HepG2 (cell line): Measurements from ENCODE around the gene P4HA3. TPM values are rescaled to one million over a fixed set of nuclear protein-coding genes. Genes with fewer than 3 reads are reported as not detected.

Source experiments
- ATAC-seq: fragments of 200-7000 bp; cut with Tn5 transposase; 3 replicates; pipeline ENCODE4 v1.9.1; 2020; ENCODE audit warnings: mild to moderate bottlenecking, moderate library complexity
- BruUV-seq: library from RNA; stranded (reverse); fragments of 400-500 nt; replicated peaks from 2 replicates; lab custom pipeline; 2021; lab: Mats Ljungman, UMichigan
- CTCF ChIA-PET: fragments of 300-600 bp; formaldehyde crosslinking; extraction: SDS; loops from one replicate; lab custom pipeline; 2021; ENCODE audit warnings: low total read pairs, inconsistent platforms, low intra/inter-chr PET ratio; lab: Yijun Ruan, JAX
- POLR2A ChIA-PET: fragments of 350-600 bp; sonication (Branson Sonifier 250); formaldehyde crosslinking; loops from one replicate; lab custom pipeline; 2020; ENCODE audit warnings: antibody characterized with exemption, inconsistent platforms; lab: Yijun Ruan, JAX
- DNase-seq: peaks from one replicate; pipeline ENCODE4 v3.0.0-alpha.2; 2015; ENCODE audit warnings: low spot score
- FAIRE-seq: peaks from 3 replicates; lab custom pipeline; 2011; peaks lifted over from hg19 to GRCh38; lab: Jason Lieb, UNC
- H2AFZ ChIP-seq: one replicate; pipeline ENCODE4 v1.6.1; 2011; ENCODE audit warnings: low read length, inconsistent platforms
- H3K27ac ChIP-seq: fragments of 300-600 bp; 3 replicates; pipeline ENCODE4 v1.8.0; 2011; ENCODE audit warnings: mixed run types, mild to moderate bottlenecking, mixed read lengths, low read length, inconsistent platforms; ENCODE audit not compliant: insufficient read depth; ENCODE audit errors: extremely low read length
- H3K27me3 ChIP-seq, 2 experiments: fragments of 200-600 bp in 1 of 2; 2 replicates in 1 of 2; 3 replicates in 1 of 2; pipeline versions ENCODE4 v1.6.0 to v1.8.0; 2011; ENCODE audit warnings: low read length in 2 of 2, mild to moderate bottlenecking in 2 of 2, moderate library complexity in 2 of 2, inconsistent platforms in 1 of 2; ENCODE audit not compliant: insufficient read depth in 2 of 2, control insufficient read depth in 1 of 2
- H3K36me3 ChIP-seq, 2 experiments: fragments of 200-600 bp in 1 of 2; replicated peaks in 1 of 2; 2 replicates in 1 of 2; 3 replicates in 1 of 2; pipeline versions ENCODE4 v1.5.1 to v1.8.0; 2011; ENCODE audit warnings: low read length in 2 of 2, inconsistent platforms in 1 of 2; ENCODE audit not compliant: insufficient read depth in 2 of 2, control insufficient read depth in 1 of 2
- H3K4me1 ChIP-seq: 2 replicates; pipeline ENCODE4 v1.5.1; 2012; ENCODE audit warnings: low read length, inconsistent platforms; ENCODE audit not compliant: insufficient read depth
- H3K4me2 ChIP-seq: 2 replicates; pipeline ENCODE4 v1.6.0; 2011; ENCODE audit warnings: low read depth, low read length, inconsistent platforms
- H3K4me3 ChIP-seq, 3 experiments: fragments of 200-600 bp in 1 of 3; sonication (generic), shearing (Covaris generic) in 1 of 3; replicated peaks in 1 of 3; 2 replicates each; pipeline ENCODE4 v1.5.1; 2011 to 2016; ENCODE audit warnings: low read length in 3 of 3, inconsistent platforms in 2 of 3, low read depth in 2 of 3, mild to moderate bottlenecking in 2 of 3, control low read depth in 1 of 3, mixed read lengths in 1 of 3; ENCODE audit not compliant: insufficient read depth in 1 of 3
- H3K79me2 ChIP-seq: one replicate; pipeline ENCODE4 v1.6.1; 2011; ENCODE audit warnings: low read length, inconsistent platforms; ENCODE audit not compliant: insufficient read depth
- H3K9ac ChIP-seq: 2 replicates; pipeline ENCODE4 v1.6.0; 2011; ENCODE audit warnings: mild to moderate bottlenecking, low read depth, low read length, inconsistent platforms; ENCODE audit not compliant: insufficient read depth
- H3K9me3 ChIP-seq: 2 replicates; pipeline ENCODE4 v1.5.1; 2012; ENCODE audit warnings: mild to moderate bottlenecking, low read length
- H4K20me1 ChIP-seq: 2 replicates; pipeline ENCODE4 v1.6.0; 2011; ENCODE audit warnings: inconsistent platforms, mild to moderate bottlenecking, low read length, moderate library complexity; ENCODE audit not compliant: insufficient read depth
- AGO2 ChIP-seq: fragments of 200-400 bp; formaldehyde crosslinking; optimal IDR thresholded peaks from 2 replicates; pipeline ENCODE3; 2017; ENCODE audit warnings: mild to moderate bottlenecking, low read depth, low read length, moderate library complexity
- MIXL1 ChIP-seq: IDR thresholded peaks from 2 replicates; pipeline ENCODE4 v1.6.1; 2016
- PRMT3 ChIP-seq: sonication (generic); formaldehyde crosslinking; IDR thresholded peaks from 2 replicates; pipeline ENCODE4 v1.8.1; 2022; ENCODE audit warnings: low read depth, mild to moderate bottlenecking, moderate library complexity, missing genetic modification reagents, borderline replicate concordance
- RNF219 ChIP-seq: sonication (generic); formaldehyde crosslinking; IDR thresholded peaks from 2 replicates; pipeline ENCODE4 v1.5.0; 2020; ENCODE audit warnings: mild to moderate bottlenecking, missing genetic modification reagents
- SNAPC2 ChIP-seq: sonication (generic); formaldehyde crosslinking; IDR thresholded peaks from 2 replicates; pipeline ENCODE4 v1.8.1; 2022; ENCODE audit warnings: mild to moderate bottlenecking, missing genetic modification reagents
- ZNF263 ChIP-seq: sonication (generic); formaldehyde crosslinking; IDR thresholded peaks from 2 replicates; pipeline ENCODE4 v1.4.0; 2020; ENCODE audit warnings: missing genetic modification reagents
- ZNF280D ChIP-seq: sonication (generic); formaldehyde crosslinking; IDR thresholded peaks from 2 replicates; pipeline ENCODE4 v1.5.1; 2020; ENCODE audit warnings: mild to moderate bottlenecking, missing genetic modification reagents
- ZNF431 ChIP-seq: sonication (generic); formaldehyde crosslinking; IDR thresholded peaks from 2 replicates; pipeline ENCODE4 v1.9.0; 2022; ENCODE audit warnings: missing genetic modification reagents, low read depth, mild to moderate bottlenecking, borderline replicate concordance
- ZNF446 ChIP-seq: sonication (generic); formaldehyde crosslinking; IDR thresholded peaks from 2 replicates; pipeline ENCODE4 v1.5.0; 2020; ENCODE audit warnings: mild to moderate bottlenecking, missing genetic modification reagents
- ZNF569 ChIP-seq: sonication (generic); formaldehyde crosslinking; IDR thresholded peaks from 2 replicates; pipeline ENCODE4 v1.5.0; 2020; ENCODE audit warnings: mild to moderate bottlenecking, missing genetic modification reagents, moderate library complexity, borderline replicate concordance
- ZNF614 ChIP-seq: IDR thresholded peaks from 2 replicates; pipeline ENCODE4 v1.6.1; 2018; ENCODE audit warnings: missing biosample characterization, missing genetic modification reagents, inconsistent platforms, borderline replicate concordance
- WGBS: methylation state at CpG from one replicate; pipeline ENCODE4 v1.1.6; 2017; ENCODE audit warnings: low lambda C conversion rate; 5-methylcytosine and 5-hydroxymethylcytosine counted together
- in situ Hi-C: cut with HindIII; loops from 2 replicates; pipeline ENCODE4 v1.10.0; 2017; ENCODE audit warnings: low pct_unique_long_range_greater_than_20kb; ENCODE audit not compliant: extremely low pct_ligation_motif_present
- intact Hi-C: fragments of 100-400 bp; cut with micrococcal nuclease; formaldehyde crosslinking; loops from one replicate; pipeline ENCODE4 v1.10.0; 2022; ENCODE audit not compliant: unreplicated experiment
- polyA plus RNA-seq, 8 experiments: library from polyadenylated mRNA; depleted of rRNA in 3 of 8; stranded (reverse) in 7 of 8; unstranded in 1 of 8; fragments of >200 nt; fragmentation: Illumina TruSeq in 4 of 8; extraction: Trizol in 4 of 8; gene quantifications; 2 replicates each; pipeline versions ENCODE4 v1.2.1 to v1.2.3, GENCODE V29; 2011 to 2016; ENCODE audit warnings: low read depth in 4 of 8, missing spikeins in 1 of 8, mixed read lengths in 1 of 8; ENCODE audit not compliant: insufficient read depth in 1 of 8
- total RNA-seq, 5 experiments: library from RNA; depleted of rRNA; stranded (reverse); fragments of >200 nt; fragmentation: Illumina TruSeq; extraction: Trizol; gene quantifications; 2 replicates each; pipeline ENCODE4 v1.2.3, GENCODE V29; 2016; ENCODE audit warnings: low read depth in 1 of 5

Gene P4HA3
- total and polyA plus RNA-seq, 2 of the 13 experiments (the other 11 are each of a cell fraction or from before 2014, with no cell fraction given) = not detected

- no peak for TF ChIP-seq ZNF431
- TF ChIP-seq, all 625 proteins: peak for 2
Measured at GRCh38 chr11:74269161-74269811, 42.2 kb downstream of the P4HA3 start (continued).

- in situ Hi-C loops (loop anchor here (10.0 kb wide), 1 partner anchor 56 kb away; no protein-coding TSS in a partner anchor), intact Hi-C loops (no loop called here)
- Histone ChIP-seq H3K4me3 (no peak overlapping the region), H3K27ac (no peak overlapping the region), H3K9me3 (no peaks in the 10 kb centered on the region), H3K27me3 (peaks cover 0 to 18% of the 10 kb centered on the region in 2 experiments; a peak in 2 of 5 replicates), H3K9ac (no peak overlapping the region), H3K4me1 (peaks cover 11% of the 10 kb centered on the region; the same call in 1 of the 2 replicates), H3K36me3 (no peaks in the 10 kb centered on the region), H3K79me2 (no peaks in the 10 kb centered on the region), H3K4me2 (no peak overlapping the region), H4K20me1 (no peaks in the 10 kb centered on the region), H2AFZ (no peak overlapping the region)
- 37% methylated on average over 4 of the region's 4 CpGs for WGBS
- no peak for ATAC-seq
- no TSS peak for BruUV-seq
- no peak for FAIRE-seq
- POLR2A ChIA-PET = no interaction called here
- no peak for DNase-seq
- no peak for TF ChIP-seq MIXL1
- TF ChIP-seq ZNF263 (CRISPR knock-in tag) = no peak
- no peak for TF ChIP-seq ZNF614 (CRISPR knock-in tag)
- no peak for TF ChIP-seq PRMT3 (CRISPR knock-in tag)
- no peak for TF ChIP-seq AGO2
- no peak for TF ChIP-seq ZNF446
- TF ChIP-seq ZNF280D (CRISPR knock-in tag) = no peak
- no peak for TF ChIP-seq SNAPC2 (CRISPR knock-in tag)
- TF ChIP-seq RNF219 (CRISPR knock-in tag) = no peak
- no peak for TF ChIP-seq ZNF569 (CRISPR knock-in tag)
- CTCF ChIA-PET = no interaction called here
Measured at GRCh38 chr11:74268456-74268855, 43.0 kb downstream of the P4HA3 start.
